ENCODE data around the gene BCL7A. TPM values are rescaled to one million over a fixed set of nuclear protein-coding genes. Genes with fewer than 3 reads are reported as not detected.
A peak's percentile ranks its signal among the peaks of the same experiment; 100 is the strongest.

Gene BCL7A
- total and polyA plus RNA-seq, 9 of the 15 experiments (the other 6 are each of a cell fraction or from before 2014, with no cell fraction given), result 0.25 to 21.9 (median 14.9) TPM

GRCh38 chr12:122064025-122064777, 42.5 kb downstream of the BCL7A start (continued):
- TF ChIP-seq, protein P1, sequence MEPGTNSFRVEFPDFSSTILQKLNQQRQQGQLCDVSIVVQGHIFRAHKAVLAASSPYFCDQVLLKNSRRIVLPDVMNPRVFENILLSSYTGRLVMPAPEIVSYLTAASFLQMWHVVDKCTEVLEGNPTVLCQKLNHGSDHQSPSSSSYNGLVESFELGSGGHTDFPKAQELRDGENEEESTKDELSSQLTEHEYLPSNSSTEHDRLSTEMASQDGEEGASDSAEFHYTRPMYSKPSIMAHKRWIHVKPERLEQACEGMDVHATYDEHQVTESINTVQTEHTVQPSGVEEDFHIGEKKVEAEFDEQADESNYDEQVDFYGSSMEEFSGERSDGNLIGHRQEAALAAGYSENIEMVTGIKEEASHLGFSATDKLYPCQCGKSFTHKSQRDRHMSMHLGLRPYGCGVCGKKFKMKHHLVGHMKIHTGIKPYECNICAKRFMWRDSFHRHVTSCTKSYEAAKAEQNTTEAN (CRISPR knock-in tag; IDR thresholded peaks at IDR 0.05), result no peak
- TF ChIP-seq, protein P2, sequence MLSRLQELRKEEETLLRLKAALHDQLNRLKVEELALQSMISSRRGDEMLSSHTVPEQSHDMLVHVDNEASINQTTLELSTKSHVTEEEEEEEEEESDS (CRISPR knock-in tag; IDR thresholded peaks at IDR 0.05), result no peak
- TF ChIP-seq XRCC3 (IDR thresholded peaks at IDR 0.05), result no peak
- no peak; the same call in 1 of the 2 replicates for TF ChIP-seq ELF2 (CRISPR knock-in tag; IDR thresholded peaks at IDR 0.05)
- TF ChIP-seq ILF3 (IDR thresholded peaks at IDR 0.05; ENCODE audit: borderline replicate concordance), result no peak
- TF ChIP-seq ZEB2 (IDR thresholded peaks at IDR 0.05), result no peak
- TF ChIP-seq CBX3 (IDR thresholded peaks at IDR 0.05; ENCODE audit: borderline replicate concordance in 1 of 2, low read length in 2 of 2), result peak in 1 of 2 experiments; percentile 94; a peak in 2 of 3 replicates
- TF ChIP-seq RBBP5 (IDR thresholded peaks at IDR 0.05; ENCODE audit: borderline replicate concordance, insufficient read depth, low read length, poor library complexity, severe bottlenecking), result no peak
- TF ChIP-seq MBD2 (IDR thresholded peaks at IDR 0.05; ENCODE audit: borderline replicate concordance, low read depth), result peak; percentile 87
- TF ChIP-seq STAG1 (CRISPR knock-in tag; IDR thresholded peaks at IDR 0.05; ENCODE audit: borderline replicate concordance), result no peak
- TF ChIP-seq PTRF (tag; IDR thresholded peaks at IDR 0.05), result peak; percentile 89
- no peak for TF ChIP-seq FIP1L1 (IDR thresholded peaks at IDR 0.05; ENCODE audit: low read depth, low read length, poor library complexity, severe bottlenecking)
- TF ChIP-seq FOXO4 (CRISPR knock-in tag; IDR thresholded peaks at IDR 0.05), result 0 out of 2 replicates have a peak, but pooled peaks have one; percentile 86
- TF ChIP-seq, protein P3, sequence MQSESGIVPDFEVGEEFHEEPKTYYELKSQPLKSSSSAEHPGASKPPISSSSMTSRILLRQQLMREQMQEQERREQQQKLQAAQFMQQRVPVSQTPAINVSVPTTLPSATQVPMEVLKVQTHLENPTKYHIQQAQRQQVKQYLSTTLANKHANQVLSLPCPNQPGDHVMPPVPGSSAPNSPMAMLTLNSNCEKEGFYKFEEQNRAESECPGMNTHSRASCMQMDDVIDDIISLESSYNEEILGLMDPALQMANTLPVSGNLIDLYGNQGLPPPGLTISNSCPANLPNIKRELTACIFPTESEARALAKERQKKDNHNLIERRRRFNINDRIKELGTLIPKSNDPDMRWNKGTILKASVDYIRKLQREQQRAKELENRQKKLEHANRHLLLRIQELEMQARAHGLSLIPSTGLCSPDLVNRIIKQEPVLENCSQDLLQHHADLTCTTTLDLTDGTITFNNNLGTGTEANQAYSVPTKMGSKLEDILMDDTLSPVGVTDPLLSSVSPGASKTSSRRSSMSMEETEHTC (IDR thresholded peaks at IDR 0.05), result no peak
- TF ChIP-seq, protein P4, sequence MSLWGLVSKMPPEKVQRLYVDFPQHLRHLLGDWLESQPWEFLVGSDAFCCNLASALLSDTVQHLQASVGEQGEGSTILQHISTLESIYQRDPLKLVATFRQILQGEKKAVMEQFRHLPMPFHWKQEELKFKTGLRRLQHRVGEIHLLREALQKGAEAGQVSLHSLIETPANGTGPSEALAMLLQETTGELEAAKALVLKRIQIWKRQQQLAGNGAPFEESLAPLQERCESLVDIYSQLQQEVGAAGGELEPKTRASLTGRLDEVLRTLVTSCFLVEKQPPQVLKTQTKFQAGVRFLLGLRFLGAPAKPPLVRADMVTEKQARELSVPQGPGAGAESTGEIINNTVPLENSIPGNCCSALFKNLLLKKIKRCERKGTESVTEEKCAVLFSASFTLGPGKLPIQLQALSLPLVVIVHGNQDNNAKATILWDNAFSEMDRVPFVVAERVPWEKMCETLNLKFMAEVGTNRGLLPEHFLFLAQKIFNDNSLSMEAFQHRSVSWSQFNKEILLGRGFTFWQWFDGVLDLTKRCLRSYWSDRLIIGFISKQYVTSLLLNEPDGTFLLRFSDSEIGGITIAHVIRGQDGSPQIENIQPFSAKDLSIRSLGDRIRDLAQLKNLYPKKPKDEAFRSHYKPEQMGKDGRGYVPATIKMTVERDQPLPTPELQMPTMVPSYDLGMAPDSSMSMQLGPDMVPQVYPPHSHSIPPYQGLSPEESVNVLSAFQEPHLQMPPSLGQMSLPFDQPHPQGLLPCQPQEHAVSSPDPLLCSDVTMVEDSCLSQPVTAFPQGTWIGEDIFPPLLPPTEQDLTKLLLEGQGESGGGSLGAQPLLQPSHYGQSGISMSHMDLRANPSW (CRISPR knock-in tag; IDR thresholded peaks at IDR 0.05), result peak; percentile 24; the same call in 1 of the 2 replicates
- TF ChIP-seq MYBL2 (IDR thresholded peaks at IDR 0.05; ENCODE audit: low read depth), result no peak
- TF ChIP-seq MYBL2 (CRISPR knock-in tag; IDR thresholded peaks at IDR 0.05; ENCODE audit: borderline replicate concordance), result no peak
- TF ChIP-seq CREBBP (IDR thresholded peaks at IDR 0.05; ENCODE audit: low read depth, low read length), result no peak
- TF ChIP-seq ZNF184 (CRISPR knock-in tag; IDR thresholded peaks at IDR 0.05), result no peak
- no peak for TF ChIP-seq NR2F6 (CRISPR knock-in tag; IDR thresholded peaks at IDR 0.05)
- peak; percentile 58 for TF ChIP-seq GABPB1 (CRISPR knock-in tag; IDR thresholded peaks at IDR 0.05)
- TF ChIP-seq SMARCB1 (IDR thresholded peaks at IDR 0.05; ENCODE audit: insufficient read length, low read depth), result no peak
